NCI-H2029 treated with DMSO at 0.1 percent for 48 hours (cell line): ENCODE results near the gene MINDY3.

Experiments
- DNase-seq: peaks from one replicate; lab custom pipeline; 2025; lab: John Stamatoyannopoulos, UW

MINDY3 gene

DNA sequence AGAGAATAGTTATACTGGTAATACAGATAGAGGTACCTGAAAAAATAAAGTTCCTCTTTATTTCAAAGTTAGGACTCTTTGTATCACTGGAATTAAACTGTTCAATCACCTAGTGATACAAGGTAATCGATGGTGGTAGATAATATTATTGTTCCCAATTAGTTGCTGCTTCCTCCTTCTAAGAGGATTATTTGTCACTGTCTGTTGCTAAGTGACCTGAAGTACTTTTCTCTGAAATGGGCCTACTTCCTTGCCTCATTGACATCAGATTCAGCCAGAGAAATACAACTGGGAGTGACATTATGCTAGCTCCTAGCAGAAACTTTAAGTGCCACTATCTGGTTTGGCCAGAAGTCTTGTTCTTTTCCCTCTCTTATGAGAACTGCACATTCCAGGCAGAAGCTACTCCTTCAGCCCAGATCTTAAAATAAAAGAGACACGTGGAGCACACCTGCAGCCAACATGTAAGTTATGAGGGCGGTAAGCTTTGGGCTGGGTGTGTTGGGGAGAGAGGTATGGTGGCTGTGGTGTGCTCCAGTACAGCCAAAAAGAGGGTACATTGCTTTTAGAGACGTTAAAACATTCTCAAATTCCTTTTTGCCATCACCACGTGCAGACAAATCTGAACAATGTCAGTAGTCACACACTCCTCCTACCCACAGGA lies 54.8 kb downstream of the MINDY3 start:
- DNase-seq = no peak

GRCh38 chr10:15804109-15804508 lies 56.2 kb downstream of the MINDY3 start:
- DNase-seq = no peak

- DNase-seq = no peak
Observed at GRCh38 chr10:15802375-15802949, 57.8 kb downstream of the MINDY3 start.

DNA sequence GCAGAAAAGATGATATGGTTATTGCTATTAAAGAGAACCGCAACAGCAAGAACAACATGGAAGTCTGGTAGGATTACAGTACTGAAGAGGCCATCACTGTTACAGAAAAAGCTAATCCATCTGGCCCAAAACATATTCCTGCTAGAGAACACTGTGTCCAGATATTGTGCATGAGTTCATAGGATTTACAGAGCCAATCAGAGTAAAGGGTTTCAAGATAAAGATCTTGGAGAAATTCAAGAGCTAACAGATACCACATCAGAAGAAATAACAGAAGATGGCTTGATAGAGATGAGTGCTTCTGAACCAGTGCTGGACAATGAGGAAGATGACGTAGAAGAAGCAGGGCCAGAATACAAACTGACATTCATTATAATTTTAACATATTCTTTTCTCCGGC lies 58.7 kb downstream of the MINDY3 start:
- DNase-seq = no peak

DNA sequence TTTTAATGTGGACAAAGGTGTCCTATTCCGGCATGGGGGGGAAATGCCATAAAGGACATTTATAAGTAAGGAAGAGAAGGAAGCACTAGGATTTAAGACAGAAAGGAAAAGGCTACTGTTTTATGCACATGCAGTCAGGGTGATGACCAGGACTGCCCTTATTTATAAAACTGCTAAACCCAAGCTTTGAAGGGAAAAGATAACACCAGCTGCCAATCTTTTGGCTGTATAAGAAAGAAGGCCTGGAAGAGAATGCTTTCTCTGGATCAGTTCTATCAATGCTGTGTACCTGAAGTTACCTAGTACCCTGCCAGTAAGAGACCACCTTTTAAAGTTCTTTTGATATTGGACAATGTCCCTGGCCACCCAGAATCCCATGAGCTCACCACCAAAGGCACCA lies 59.2 kb downstream of the MINDY3 start:
- DNase-seq = no peak

DNA sequence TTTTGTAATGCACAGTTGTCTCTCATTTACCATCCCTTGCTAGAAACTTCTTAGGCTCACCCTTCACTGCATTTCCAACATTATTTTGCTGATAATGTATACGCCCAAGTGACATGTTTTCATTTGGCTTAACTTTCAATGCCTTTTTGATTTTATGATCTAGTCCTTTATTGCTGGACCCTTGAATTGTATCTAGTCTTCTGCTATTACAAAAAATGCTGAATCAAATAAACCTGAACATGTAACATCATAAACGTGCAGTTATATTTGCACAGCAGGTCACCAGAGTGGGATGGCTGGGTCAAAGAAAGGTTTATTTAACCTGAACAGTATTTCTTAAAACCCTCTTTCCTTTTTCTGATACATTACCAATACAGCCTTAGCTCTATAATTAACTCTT lies 63.0 kb downstream of the MINDY3 start:
- no peak for DNase-seq

DNA sequence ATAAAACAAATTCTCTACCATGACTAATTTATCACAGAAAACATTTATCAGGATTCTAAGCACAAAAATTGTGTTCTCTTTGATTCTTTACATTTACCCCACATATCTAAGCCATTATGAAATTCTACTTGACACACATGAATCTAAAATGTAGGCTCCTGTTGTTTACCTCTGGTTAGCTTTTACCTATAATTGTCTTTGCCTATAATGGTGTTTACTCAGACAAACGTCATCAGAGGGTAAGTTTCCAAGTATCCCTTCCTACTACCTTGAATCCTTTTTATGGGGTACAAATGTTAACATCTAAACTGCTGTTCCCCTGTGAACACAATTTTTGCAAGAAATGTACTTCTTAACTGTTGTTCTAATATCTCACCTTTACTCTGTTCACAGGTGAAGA lies 63.5 kb downstream of the MINDY3 start:
- DNase-seq = no peak

DNA sequence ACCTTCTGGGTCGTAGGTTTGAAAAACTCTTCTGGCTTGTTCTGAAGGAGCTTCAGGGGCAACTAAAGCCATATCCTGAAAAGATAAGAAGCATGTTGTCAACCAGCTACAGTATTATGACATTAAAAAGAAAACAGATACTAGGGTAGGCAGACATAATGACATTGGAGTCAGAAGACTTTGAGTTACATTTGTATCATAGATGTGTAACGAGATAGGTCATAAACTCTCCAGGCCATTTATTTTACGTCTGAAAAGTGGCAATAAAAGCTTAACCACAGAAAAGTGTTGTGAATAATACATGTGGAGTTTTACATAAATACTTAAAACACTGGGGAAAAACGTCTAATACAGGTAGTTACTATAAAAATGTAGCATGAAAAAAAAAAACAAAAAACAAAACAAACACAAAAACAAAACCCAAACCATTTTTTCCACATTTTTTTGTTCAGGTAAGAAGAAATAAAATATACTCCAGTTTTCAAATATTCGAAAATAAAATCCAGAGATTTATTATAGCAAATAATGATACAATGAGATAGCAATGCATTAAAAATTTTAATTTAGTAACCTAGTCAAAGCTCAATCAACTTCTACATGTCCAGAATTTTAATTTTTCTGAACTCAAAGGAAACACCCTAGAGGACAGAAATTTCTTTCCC lies 64.1 kb downstream of the MINDY3 start:
- no peak for DNase-seq

DNA sequence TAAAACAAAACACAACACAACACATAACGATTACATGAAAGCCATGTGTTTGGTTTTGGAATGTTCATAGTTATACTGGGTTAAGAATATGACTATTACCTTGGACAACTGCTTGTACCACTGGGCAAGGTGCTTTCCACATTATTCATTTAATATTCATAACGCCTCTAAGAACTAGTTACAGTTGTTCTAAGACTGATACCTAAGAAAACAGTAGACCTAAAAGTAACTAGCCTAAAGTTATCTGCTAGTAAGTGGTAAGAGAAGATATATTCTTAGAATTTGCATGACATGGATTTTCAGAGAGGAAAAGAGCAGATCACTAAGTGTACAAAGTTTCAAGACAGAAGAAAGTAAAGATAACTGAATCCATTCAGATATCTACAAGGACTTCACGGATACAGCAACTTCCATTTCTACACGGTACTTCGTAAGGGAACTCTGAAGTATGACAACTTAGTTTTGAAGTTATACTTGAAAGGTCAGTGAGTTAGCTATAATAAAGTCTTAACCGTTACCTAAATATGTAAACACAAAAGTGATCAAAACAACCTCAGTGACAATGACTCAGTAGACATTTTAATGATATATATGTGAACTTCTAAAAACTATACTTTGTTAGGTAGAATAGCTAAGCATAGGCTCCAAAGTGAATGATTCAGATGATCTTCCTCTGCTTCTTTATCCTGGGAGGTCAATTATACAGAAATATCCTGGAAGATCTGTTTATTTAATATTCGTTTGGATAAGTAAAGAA lies 65.1 kb downstream of the MINDY3 start:
- no peak for DNase-seq

DNA sequence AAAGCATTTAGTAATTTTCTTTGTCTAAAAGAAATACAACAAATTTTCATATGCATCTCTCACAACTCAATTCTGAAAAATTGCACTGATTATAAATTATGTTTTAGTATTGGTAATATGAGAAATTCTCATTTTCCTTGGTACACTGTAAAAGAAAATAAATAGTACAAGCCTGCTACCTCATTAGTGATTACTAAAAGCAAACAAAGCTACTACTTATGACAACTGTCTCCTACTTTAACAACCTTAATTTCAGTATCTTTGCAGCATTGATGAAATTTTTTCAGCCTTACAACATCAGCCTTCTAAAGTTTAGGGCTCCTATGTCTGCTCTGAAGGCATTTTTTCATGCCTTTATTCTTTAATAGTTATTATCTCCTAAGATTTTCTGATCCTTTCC lies 65.7 kb downstream of the MINDY3 start:
- DNase-seq = no peak

DNA sequence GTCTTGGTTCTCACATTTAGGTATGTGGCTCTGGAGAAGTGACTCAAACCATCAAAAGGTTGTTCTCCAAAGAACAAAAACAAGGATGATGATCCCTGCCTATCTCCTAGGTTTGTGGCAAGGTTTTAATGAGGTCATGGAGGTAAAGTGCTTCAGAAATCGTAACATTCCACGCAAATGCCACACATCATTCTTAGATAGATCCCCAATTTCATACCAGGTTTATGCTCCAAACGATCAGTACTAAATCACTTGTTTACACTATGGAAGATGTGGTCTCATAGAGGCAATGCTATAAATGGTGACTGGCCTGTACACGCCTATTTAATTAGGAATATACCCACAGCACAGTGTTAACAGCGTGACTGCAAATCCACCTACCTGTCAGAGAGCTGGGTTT lies 66.6 kb downstream of the MINDY3 start:
- DNase-seq = no peak

- DNase-seq = no peak
Observed at GRCh38 chr10:15792777-15793176, 67.5 kb downstream of the MINDY3 start.

DNA sequence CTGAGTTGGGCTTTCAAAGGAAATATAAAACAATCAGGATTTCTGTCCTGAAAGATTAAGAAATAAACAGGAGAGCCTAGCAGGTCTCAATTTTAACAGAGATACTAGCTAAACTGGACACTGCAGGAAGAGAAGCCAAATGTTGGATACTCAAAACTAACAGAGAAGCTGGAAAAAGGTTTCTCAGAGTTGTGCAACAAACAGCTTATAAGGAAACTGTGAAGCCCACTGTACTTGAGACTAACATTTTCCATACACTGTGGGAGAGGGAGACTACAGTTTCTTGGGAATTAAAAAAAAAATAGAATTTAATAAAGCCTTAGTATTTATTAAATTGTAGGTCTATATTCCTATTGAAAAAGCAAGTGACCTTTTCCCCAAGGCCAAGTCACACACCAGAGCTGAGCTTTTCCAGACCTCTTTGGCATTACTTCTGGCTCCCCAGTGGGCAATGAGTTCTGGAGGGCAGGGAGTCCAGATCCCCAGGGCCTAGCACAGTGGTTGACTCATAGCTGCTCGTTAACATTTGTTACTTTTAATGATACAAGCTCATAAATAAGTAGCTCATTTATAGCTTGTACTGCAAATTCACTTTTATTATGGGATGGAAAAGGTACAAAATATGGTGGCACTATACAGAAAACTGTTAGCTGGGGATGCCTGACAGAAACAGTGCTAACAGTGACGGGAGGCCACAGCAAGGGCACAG lies 68.3 kb downstream of the MINDY3 start:
- DNase-seq = no peak

GRCh38 chr10:15789793-15790525 lies 70.3 kb downstream of the MINDY3 start:
- no peak for DNase-seq

GRCh38 chr10:15787426-15787825 lies 72.9 kb downstream of the MINDY3 start:
- no peak for DNase-seq

GRCh38 chr10:15784662-15785300 lies 75.5 kb downstream of the MINDY3 start:
- DNase-seq = no peak

DNA sequence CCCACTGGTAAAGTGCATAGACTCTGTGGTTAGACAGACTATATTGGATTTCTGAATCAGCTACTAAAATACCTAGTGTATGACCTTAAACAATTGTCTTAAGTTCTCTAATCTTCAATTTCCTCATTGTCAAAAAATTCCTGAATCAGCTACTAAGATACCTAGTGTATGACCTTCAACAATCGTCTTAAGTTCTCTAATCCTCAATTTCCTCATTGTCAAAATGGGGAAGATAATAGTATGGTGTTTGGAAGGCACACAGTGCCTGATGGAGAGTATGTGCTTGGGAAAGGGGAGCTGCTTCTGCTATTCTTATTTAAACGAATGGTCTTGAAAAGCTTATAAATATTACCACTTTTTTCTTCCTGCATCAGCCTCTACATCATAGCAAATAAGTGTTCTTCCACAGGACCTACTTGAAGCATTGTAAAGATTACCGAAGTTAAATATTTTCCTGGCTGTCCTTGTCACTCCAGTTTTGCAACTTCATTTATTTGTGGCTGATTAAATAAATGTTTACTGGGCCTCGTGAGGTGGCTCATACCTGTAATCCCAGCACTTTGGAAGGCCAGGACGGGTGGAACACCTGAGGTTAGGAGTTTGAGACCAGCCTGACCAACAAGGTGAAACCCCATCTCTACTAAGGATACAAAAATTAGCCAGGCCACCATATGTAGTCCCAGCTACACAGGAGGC lies 76.2 kb downstream of the MINDY3 start:
- no peak for DNase-seq

DNA sequence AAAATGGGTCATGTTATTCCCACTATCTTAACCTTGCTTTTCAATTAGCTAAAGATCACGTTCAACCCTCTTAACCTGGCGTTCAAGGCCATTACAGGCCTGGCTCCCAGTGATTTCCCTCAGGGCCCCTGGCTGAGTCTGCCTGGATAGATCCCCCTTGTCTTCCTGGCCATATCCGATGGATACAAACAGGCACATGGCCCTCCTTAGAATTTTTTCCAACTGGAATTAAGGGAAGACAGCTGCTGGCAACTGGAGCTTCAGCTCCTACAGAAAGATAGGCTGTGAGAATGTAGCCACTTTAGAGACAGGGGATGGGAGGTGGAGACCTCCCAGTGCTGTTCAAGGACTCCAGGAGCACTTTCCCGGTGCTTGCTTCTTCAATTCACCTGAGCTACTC lies 77.5 kb downstream of the MINDY3 start:
- no peak for DNase-seq

DNA sequence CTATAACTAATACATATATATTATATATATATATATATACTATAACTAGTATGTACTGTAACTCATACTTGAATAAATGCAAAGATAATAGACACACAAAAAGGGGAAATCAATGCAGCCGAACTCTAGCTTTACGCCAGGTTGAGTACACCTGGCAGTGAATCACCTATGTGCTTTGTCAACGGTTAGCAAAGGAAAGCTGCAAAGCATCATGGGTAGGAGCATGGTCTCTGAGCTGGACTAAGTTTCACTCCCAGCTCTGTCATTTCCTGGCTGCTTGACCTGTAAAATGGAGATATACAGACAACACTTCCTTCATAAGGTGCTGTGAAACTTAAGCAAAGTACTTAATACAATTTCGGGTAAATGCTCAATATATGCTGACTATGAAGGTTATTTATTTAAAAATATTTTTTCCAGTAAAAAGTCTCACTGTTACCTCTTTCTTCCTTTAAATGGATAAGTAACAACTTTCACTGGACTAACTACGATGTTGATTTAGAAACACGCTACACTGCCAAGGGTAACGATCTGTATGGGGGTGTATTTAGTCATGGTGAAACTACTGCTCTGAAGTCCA lies 78.8 kb downstream of the MINDY3 start:
- DNase-seq = no peak
